Colonic mucosa (tissue), 4 donors: ENCODE results near the gene ALDH2. TPM values are rescaled to one million over a fixed set of nuclear protein-coding genes. Genes with fewer than 3 reads are reported as not detected.
A peak's percentile ranks its signal among the peaks of the same experiment; 100 is the strongest.
"Not testable (repeated sequence)": the region's sequence is repeated elsewhere in the genome, so short reads cannot be mapped to it uniquely, and the experiment has no call there.

Experiments used
- DNase-seq: peaks from one replicate; pipeline ENCODE4 v3.0.0-alpha.2; 2020
- H3K27ac ChIP-seq: fragments of 200-600 bp; one replicate; pipeline ENCODE4 v1.8.0; 2021
- H3K27me3 ChIP-seq: fragments of 200-600 bp; one replicate; pipeline ENCODE4 v1.8.0; 2021
- H3K36me3 ChIP-seq: fragments of 200-600 bp; one replicate; pipeline ENCODE4 v1.8.0; 2021
- H3K4me1 ChIP-seq: fragments of 200-600 bp; one replicate; pipeline ENCODE4 v1.8.0; 2021; ENCODE audit warnings: mild to moderate bottlenecking
- H3K4me3 ChIP-seq: fragments of 200-600 bp; one replicate; pipeline ENCODE4 v1.8.0; 2021
- H3K9ac ChIP-seq, 2 donors: one replicate each; pipeline ENCODE4 v1.7.0; 2013; ENCODE audit warnings: control low read depth in 2 of 2, low read depth in 2 of 2, low read length in 2 of 2
- H3K9me3 ChIP-seq: fragments of 200-600 bp; one replicate; pipeline ENCODE4 v1.8.0; 2021
- CTCF ChIP-seq: fragments of 200-600 bp; IDR thresholded peaks from one replicate; pipeline ENCODE4 v1.8.0; 2022; ENCODE audit warnings: antibody characterized with exemption, mild to moderate bottlenecking
- intact Hi-C: fragments of 100-400 bp; cut with DNase I; formaldehyde crosslinking; loops from one replicate; pipeline ENCODE4 v1.14.1; 2022
- total RNA-seq, 2 donors: library from RNA; stranded (reverse); fragmentation: NEBNext Ultra II Directional in 1 of 2; extraction: Animal tissue kit (Norgen Biotek cat#: 25700) in 1 of 2; gene quantifications; one replicate each; pipeline ENCODE4 v1.2.1, GENCODE V29; 2021
- donor health status: healthy.
- donor health status: DM: no; HTN: no; CAD: no.
- donor health status: DM: no; HTN: no; CAD: no.

ALDH2 gene
- total RNA-seq, 2 donors from 2014 or later, result 240 to 398 TPM

- Histone ChIP-seq H3K27ac (no peak overlapping the region), H3K36me3 (no peaks in the 10 kb centered on the region), H3K4me1 (peaks cover 11% of the 10 kb centered on the region), H3K9me3 (no peaks in the 10 kb centered on the region), H3K9ac (no peak overlapping the region), H3K4me3 (no peak overlapping the region), H3K27me3 (no peaks in the 10 kb centered on the region)
- intact Hi-C loops, result no loop called here
- no peak for TF ChIP-seq CTCF
- no peak for DNase-seq
Observed at GRCh38 chr12:111816065-111816615, 49.4 kb downstream of the ALDH2 start.

DNA sequence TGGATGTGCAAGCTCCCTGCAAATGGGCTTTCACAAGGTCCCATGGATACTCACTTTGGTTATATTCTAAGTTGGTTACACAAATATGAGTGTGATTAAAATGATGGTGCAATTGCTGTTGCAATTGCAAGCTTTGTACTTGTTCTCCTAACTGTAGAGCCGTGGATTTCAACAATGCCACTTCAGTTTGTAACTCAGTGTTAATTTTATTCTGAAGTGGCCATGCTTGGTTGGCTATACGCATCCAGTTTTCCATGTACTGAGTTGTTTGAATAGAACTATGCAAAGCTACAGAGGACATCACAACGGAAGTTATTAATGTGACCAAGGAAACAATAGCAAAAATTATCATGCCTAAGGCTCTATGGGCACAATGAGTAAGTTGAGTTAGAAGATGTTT, 50.2 kb downstream of the ALDH2 start:
- H3K4me3 ChIP-seq, DNase-seq, H3K9ac ChIP-seq, H3K27ac ChIP-seq, H3K9me3 ChIP-seq, intact Hi-C loops, H3K36me3 ChIP-seq, H3K27me3 ChIP-seq: not testable (repeated sequence)
- peaks cover 11% of the 10 kb centered on the region for H3K4me1 ChIP-seq

GRCh38 chr12:111818340-111818739, 51.6 kb downstream of the ALDH2 start:
- Histone ChIP-seq H3K27ac (peak overlapping the region; percentile 60), H3K4me3 (no peak overlapping the region), H3K27me3 (no peaks in the 10 kb centered on the region), H3K4me1 (peaks cover 11% of the 10 kb centered on the region), H3K9ac (no peak overlapping the region), H3K36me3 (no peaks in the 10 kb centered on the region), H3K9me3 (no peaks in the 10 kb centered on the region)
- no peak for DNase-seq
- intact Hi-C loops, result no loop called here
- TF ChIP-seq CTCF, result no peak

DNA sequence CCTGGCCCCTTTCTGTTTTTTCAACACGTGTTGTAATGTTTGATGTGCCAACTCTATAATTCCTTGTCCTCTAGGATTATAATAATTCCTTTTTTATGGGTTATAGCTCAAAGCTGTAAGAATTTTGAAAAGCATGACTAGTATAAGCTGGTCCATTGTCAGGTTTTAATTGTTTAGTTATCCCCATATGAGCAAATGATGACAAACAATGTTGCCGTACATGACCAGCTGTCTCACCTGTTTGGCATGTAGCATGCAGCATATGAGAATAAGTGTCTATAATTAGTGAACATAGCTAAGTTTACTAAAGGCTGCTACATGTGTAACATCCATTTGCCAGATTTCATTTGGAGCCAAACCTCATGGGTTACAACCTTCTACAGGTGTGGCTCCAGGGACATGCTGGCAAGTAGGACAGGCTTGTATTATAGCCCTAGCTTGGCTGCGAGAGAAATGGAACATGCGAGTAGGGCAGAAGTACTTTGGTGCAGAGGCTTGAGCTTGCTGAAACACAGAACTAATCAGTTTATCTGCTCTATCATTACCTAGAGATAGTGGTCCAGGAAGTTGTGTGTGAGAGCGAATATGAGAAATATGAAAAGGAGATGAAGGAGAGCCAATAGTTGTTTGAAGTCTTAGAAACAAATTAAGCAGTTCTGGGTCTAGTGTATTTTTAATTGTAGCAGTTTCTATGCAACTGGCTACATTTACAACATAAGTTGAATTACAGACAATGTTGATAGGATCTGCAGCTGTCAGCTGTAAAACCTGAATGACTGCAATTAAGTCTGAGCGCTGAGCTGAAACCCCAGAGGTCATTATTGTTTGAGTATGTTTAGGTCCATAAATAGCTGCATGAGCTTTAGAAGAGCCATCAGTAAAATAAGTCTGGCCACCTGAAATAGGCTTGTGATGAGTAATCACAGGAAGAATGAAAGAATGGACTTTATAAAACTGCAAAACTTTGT, 52.7 kb downstream of the ALDH2 start:
- H3K4me1 ChIP-seq, result peaks cover 11% of the 10 kb centered on the region
- TF ChIP-seq CTCF, result no peak
- H3K36me3 ChIP-seq, result no peaks in the 10 kb centered on the region
- peak overlapping the region in 1 of 2 donors; percentile 43 for H3K9ac ChIP-seq
- peak overlapping the region; percentile 60 for H3K27ac ChIP-seq
- no peaks in the 10 kb centered on the region for H3K9me3 ChIP-seq
- no peaks in the 10 kb centered on the region for H3K27me3 ChIP-seq
- intact Hi-C loops, result no loop called here
- peak; percentile 50 for DNase-seq
- no peak overlapping the region for H3K4me3 ChIP-seq

- H3K9me3 ChIP-seq, H3K4me3 ChIP-seq, intact Hi-C loops, H3K27me3 ChIP-seq, DNase-seq, H3K36me3 ChIP-seq, H3K9ac ChIP-seq: not testable (repeated sequence)
- Histone ChIP-seq H3K4me1 (peaks cover 11% of the 10 kb centered on the region), H3K27ac (peak overlapping the region; percentile 60)
Observed at GRCh38 chr12:111820828-111821227, 54.1 kb downstream of the ALDH2 start.

GRCh38 chr12:111822886-111823285, 56.2 kb downstream of the ALDH2 start:
- intact Hi-C loops, result no loop called here
- Histone ChIP-seq H3K9ac (no peak overlapping the region), H3K27ac (no peak overlapping the region), H3K27me3 (no peaks in the 10 kb centered on the region), H3K4me3 (no peak overlapping the region), H3K36me3 (no peaks in the 10 kb centered on the region), H3K4me1 (peaks cover 11% of the 10 kb centered on the region), H3K9me3 (no peaks in the 10 kb centered on the region)
- TF ChIP-seq CTCF, result no peak
- DNase-seq, result no peak
